HL-60 (cell line): ENCODE results near the gene ITCH.
A peak's percentile ranks its signal among the peaks of the same experiment; 100 is the strongest.
"Not testable (repeated sequence)": the region's sequence is repeated elsewhere in the genome, so short reads cannot be mapped to it uniquely, and the experiment has no call there.

Experiments used
- DNase-seq, 2 experiments: peaks; one replicate each; pipeline ENCODE4 v3.0.0-alpha.2; 2010 to 2020; ENCODE audit warnings: low read depth in 1 of 2, low spot score in 1 of 2
- H3K27ac ChIP-seq: fragments of 250-450 bp; sonication (Bioruptor Pico); replicated peaks from 2 replicates; pipeline ENCODE4 v1.5.1; 2020; ENCODE audit warnings: mild to moderate bottlenecking, moderate library complexity
- H3K27me3 ChIP-seq: fragments of 250-450 bp; sonication (Bioruptor Pico); 2 replicates; pipeline ENCODE4 v1.5.1; 2021; ENCODE audit warnings: mild to moderate bottlenecking, moderate library complexity; ENCODE audit not compliant: insufficient read depth, poor library complexity, severe bottlenecking
- H3K4me3 ChIP-seq: replicated peaks from 2 replicates; pipeline ENCODE4 v1.5.1; 2011; ENCODE audit warnings: mild to moderate bottlenecking, control low read depth, low read length; ENCODE audit not compliant: insufficient read depth
- CTCF ChIP-seq: IDR thresholded peaks from one replicate; pipeline ENCODE4 v1.5.1; 2011; ENCODE audit warnings: low read length, control low read depth, inconsistent platforms; ENCODE audit not compliant: insufficient read depth
- GABPA ChIP-seq: IDR thresholded peaks from 2 replicates; pipeline ENCODE4 v1.6.1; 2012; ENCODE audit warnings: low read depth
- POLR2AphosphoS5 ChIP-seq: IDR thresholded peaks from 2 replicates; pipeline ENCODE4 v1.6.1; 2012; ENCODE audit warnings: low read depth
- REST ChIP-seq: IDR thresholded peaks from 2 replicates; pipeline ENCODE4 v1.6.1; 2012; ENCODE audit warnings: low read depth; ENCODE audit not compliant: insufficient replicate concordance
- SPI1 ChIP-seq: IDR thresholded peaks from 2 replicates; pipeline ENCODE4 v1.6.1; 2012; ENCODE audit warnings: low read depth, mild to moderate bottlenecking, borderline replicate concordance

Gene ITCH

DNA sequence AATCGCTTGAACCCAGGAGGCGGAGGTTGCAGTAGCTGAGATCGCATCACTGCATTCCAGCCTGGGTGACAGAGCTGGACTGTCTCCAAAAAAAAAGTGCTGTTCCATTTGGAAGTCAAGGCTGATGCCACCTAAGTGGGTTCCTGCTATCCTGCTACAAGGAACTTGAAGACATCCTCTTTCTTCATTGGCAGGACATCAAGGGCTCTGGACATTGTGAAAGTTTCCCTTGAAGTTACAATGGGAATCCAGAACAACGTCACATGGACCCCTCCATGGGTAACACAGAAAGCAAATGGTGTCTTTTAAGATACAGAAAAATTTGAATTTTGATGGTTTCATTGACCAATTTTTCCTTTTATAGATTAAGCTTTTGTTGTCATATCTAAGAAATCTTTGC is 15.5 kb upstream of the ITCH start:
- Histone ChIP-seq H3K4me3 (no peak overlapping the region), H3K27ac (no peak overlapping the region), H3K27me3 (no peaks in the 10 kb centered on the region)
- DNase-seq = no peak
- no peak for TF ChIP-seq SPI1
- no peak for TF ChIP-seq POLR2AphosphoS5
- no peak for TF ChIP-seq CTCF
- TF ChIP-seq GABPA = no peak
- no peak for TF ChIP-seq REST

DNA sequence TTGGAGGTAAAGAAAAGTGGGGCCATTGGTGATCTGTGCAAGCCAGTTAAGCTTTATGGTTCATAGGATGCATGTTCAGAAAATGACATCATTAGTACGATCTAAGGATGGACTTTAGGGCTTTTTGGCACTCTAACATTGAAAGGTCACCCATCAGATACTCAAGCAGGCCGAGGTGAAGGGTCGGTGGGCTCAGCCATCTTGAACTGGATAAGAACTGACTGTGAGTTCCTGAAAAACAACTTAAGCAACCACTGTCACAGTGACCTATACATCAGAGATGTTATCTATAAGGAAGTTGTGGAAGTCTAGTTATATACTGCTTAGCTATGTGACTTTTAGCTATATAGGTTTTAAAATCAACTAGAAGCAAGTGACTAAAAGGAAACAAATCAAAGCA is 13.0 kb upstream of the ITCH start:
- no peak overlapping the region for H3K27ac ChIP-seq

GRCh38 chr20:34353467-34353866 is 9.6 kb upstream of the ITCH start:
- not testable (repeated sequence) for H3K4me3 ChIP-seq, H3K27ac ChIP-seq, H3K27me3 ChIP-seq, DNase-seq

More for the DNA sequence above, 13.0 kb upstream of the ITCH start:
- peak; percentile 24 to 31 for DNase-seq
- peak; percentile 27; the same call in 1 of the 2 replicates for TF ChIP-seq SPI1
- TF ChIP-seq GABPA = no peak
- H3K27me3 ChIP-seq = no peaks in the 10 kb centered on the region
- H3K4me3 ChIP-seq = no peak overlapping the region

GRCh38 chr20:34355427-34355826 is 7.6 kb upstream of the ITCH start:
- Histone ChIP-seq H3K4me3 (no peak overlapping the region), H3K27me3 (no peaks in the 10 kb centered on the region), H3K27ac (no peak overlapping the region)
- no peak for DNase-seq
- no peak for TF ChIP-seq CTCF
- TF ChIP-seq REST = no peak
- TF ChIP-seq POLR2AphosphoS5 = no peak
- TF ChIP-seq GABPA = no peak

GRCh38 chr20:34359729-34360128 is 3.3 kb upstream of the ITCH start:
- H3K27ac ChIP-seq, DNase-seq, H3K4me3 ChIP-seq, H3K27me3 ChIP-seq: not testable (repeated sequence)
